OCI-LY3 (cell line): ENCODE measurements around the gene SEPTIN1.
"Not testable (repeated sequence)": the region's sequence is repeated elsewhere in the genome, so short reads cannot be mapped to it uniquely, and the experiment has no call there.

Source experiments
- CTCF ChIP-seq: fragments of 200-600, 300-600 bp; sonication (generic); IDR thresholded peaks from 2 replicates; pipeline ENCODE4 v1.5.1; 2014; ENCODE audit warnings: antibody characterized with exemption, low read length, low read depth
- EZH2phosphoT487 ChIP-seq: fragments of 200-600 bp; shearing (Covaris generic); IDR thresholded peaks from 2 replicates; pipeline ENCODE4 v1.6.1; 2018; ENCODE audit warnings: antibody characterized with exemption, mixed run types, low read depth

DNA sequence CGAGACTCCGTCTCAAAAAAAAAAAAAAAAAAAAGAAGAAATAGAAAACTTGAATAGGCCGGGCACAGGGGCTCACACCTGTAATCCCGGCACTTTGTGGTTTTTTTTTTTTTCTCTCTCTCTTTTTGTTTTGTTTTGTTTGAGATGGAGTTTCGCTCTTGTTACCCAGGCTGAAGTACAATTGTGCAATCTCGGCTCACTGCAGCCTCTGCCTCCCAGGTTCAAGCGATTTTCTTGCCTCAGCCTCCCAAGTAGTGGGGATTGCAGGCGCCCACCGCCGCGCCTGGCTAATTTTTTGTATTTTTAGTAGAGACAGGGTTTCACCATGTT, 38.9 kb downstream of the SEPTIN1 start:
- TF ChIP-seq CTCF, EZH2phosphoT487: not testable (repeated sequence)
